ENCODE measurements around the gene CASS4. TPM values are rescaled to one million over a fixed set of nuclear protein-coding genes. Genes with fewer than 3 reads are reported as not detected.

The CASS4 gene
- total RNA-seq, 1 donor from 2014 or later, result 2.3 TPM

- FAIRE-seq, result no peak
- H3K4me1 ChIP-seq (ENCODE audit: insufficient read depth, low read length), result peaks cover 7% of the 10 kb centered on the region
- Mint-ChIP-seq H3K27ac (ENCODE audit: unreplicated experiment) (no peak overlapping the region), H3K4me3 (ENCODE audit: unreplicated experiment) (no peak overlapping the region), H3K27me3 (ENCODE audit: low read depth, unreplicated experiment) (peaks cover 11% of the 10 kb centered on the region), H3K36me3 (ENCODE audit: low read depth, unreplicated experiment) (peaks cover 2% of the 10 kb centered on the region), H3K4me1 (ENCODE audit: low read depth, unreplicated experiment) (peaks cover 1% of the 10 kb centered on the region), H3K9me3 (ENCODE audit: unreplicated experiment) (no peaks in the 10 kb centered on the region)
- no peaks in the 10 kb centered on the region for H4K20me1 ChIP-seq (ENCODE audit: insufficient read depth, low read length)
- H3K79me2 ChIP-seq (ENCODE audit: insufficient read depth, low read length), result no peaks in the 10 kb centered on the region
- no peak overlapping the region for H3K27ac ChIP-seq (ENCODE audit: low read depth, low read length)
- DNase-seq (ENCODE audit: low read depth), result no peak
- no peak overlapping the region for H3K4me3 ChIP-seq (ENCODE audit: insufficient read depth, low read depth, low read length)
- no peaks in the 10 kb centered on the region for H3K27me3 ChIP-seq (ENCODE audit: insufficient read depth, low read length)
- H3K4me2 ChIP-seq (ENCODE audit: low read length), result no peak overlapping the region
- no peaks in the 10 kb centered on the region for H3K36me3 ChIP-seq (ENCODE audit: insufficient read depth, low read length)
- TF ChIP-seq EZH2 (IDR thresholded peaks at IDR 0.05; ENCODE audit: insufficient read depth, low read length), result no peak
- TF ChIP-seq, protein P1, sequence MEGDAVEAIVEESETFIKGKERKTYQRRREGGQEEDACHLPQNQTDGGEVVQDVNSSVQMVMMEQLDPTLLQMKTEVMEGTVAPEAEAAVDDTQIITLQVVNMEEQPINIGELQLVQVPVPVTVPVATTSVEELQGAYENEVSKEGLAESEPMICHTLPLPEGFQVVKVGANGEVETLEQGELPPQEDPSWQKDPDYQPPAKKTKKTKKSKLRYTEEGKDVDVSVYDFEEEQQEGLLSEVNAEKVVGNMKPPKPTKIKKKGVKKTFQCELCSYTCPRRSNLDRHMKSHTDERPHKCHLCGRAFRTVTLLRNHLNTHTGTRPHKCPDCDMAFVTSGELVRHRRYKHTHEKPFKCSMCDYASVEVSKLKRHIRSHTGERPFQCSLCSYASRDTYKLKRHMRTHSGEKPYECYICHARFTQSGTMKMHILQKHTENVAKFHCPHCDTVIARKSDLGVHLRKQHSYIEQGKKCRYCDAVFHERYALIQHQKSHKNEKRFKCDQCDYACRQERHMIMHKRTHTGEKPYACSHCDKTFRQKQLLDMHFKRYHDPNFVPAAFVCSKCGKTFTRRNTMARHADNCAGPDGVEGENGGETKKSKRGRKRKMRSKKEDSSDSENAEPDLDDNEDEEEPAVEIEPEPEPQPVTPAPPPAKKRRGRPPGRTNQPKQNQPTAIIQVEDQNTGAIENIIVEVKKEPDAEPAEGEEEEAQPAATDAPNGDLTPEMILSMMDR (IDR thresholded peaks at IDR 0.05; ENCODE audit: insufficient read depth, low read depth, low read length), result no peak
- no peak overlapping the region for H2AFZ ChIP-seq (ENCODE audit: low read depth, low read length)
- H3K9ac ChIP-seq (ENCODE audit: low read length), result no peak overlapping the region
- H3K9me3 ChIP-seq (ENCODE audit: insufficient read depth, low read depth, low read length), result no peaks in the 10 kb centered on the region
Observed at GRCh38 chr20:56447227-56447626, 35.2 kb downstream of the CASS4 start.

DNA sequence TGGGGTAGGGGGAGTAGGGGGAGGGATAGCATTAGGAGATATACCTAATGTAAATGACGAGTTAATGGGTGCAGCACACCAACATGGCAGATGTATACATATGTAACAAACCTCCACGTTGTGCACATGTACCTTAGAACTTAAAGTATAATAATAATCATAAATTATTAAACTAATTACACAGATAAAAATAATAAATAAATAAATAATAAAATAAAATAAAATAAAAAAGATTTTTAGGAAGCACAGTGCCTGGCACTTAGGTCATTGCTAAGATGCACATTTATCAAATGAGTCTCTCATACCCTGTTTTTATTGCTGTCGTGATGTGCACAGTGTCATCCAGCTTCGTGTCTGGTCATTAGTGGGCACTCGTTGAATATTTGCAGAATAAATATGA lies 37.4 kb downstream of the CASS4 start:
- H3K36me3 ChIP-seq (ENCODE audit: insufficient read depth, low read length), result peaks cover 4% of the 10 kb centered on the region
- H2AFZ ChIP-seq (ENCODE audit: low read depth, low read length), result no peak overlapping the region
- H3K4me1 Mint-ChIP-seq (ENCODE audit: low read depth, unreplicated experiment), result no peaks in the 10 kb centered on the region
- no peaks in the 10 kb centered on the region for H4K20me1 ChIP-seq (ENCODE audit: insufficient read depth, low read length)
- no peaks in the 10 kb centered on the region for H3K36me3 Mint-ChIP-seq (ENCODE audit: low read depth, unreplicated experiment)
- no peak overlapping the region for H3K4me2 ChIP-seq (ENCODE audit: low read length)
- DNase-seq (ENCODE audit: low read depth), result no peak
- H3K27ac ChIP-seq (ENCODE audit: low read depth, low read length), result no peak overlapping the region
- H3K4me3 ChIP-seq (ENCODE audit: insufficient read depth, low read depth, low read length), result no peak overlapping the region
- no peak for FAIRE-seq
- H3K79me2 ChIP-seq (ENCODE audit: insufficient read depth, low read length), result no peaks in the 10 kb centered on the region
- peaks cover 14% of the 10 kb centered on the region for H3K27me3 Mint-ChIP-seq (ENCODE audit: low read depth, unreplicated experiment)
- H3K9me3 Mint-ChIP-seq (ENCODE audit: unreplicated experiment), result no peaks in the 10 kb centered on the region
- H3K9me3 ChIP-seq (ENCODE audit: insufficient read depth, low read depth, low read length), result no peaks in the 10 kb centered on the region
- H3K9ac ChIP-seq (ENCODE audit: low read length), result no peak overlapping the region
- no peaks in the 10 kb centered on the region for H3K27me3 ChIP-seq (ENCODE audit: insufficient read depth, low read length)
- H3K4me3 Mint-ChIP-seq (ENCODE audit: unreplicated experiment), result no peak overlapping the region
- H3K4me1 ChIP-seq (ENCODE audit: insufficient read depth, low read length), result no peaks in the 10 kb centered on the region
- TF ChIP-seq, protein P1 (IDR thresholded peaks at IDR 0.05; ENCODE audit: insufficient read depth, low read depth, low read length), result no peak
- TF ChIP-seq EZH2 (IDR thresholded peaks at IDR 0.05; ENCODE audit: insufficient read depth, low read length), result no peak
- H3K27ac Mint-ChIP-seq (ENCODE audit: unreplicated experiment), result no peak overlapping the region

DNA sequence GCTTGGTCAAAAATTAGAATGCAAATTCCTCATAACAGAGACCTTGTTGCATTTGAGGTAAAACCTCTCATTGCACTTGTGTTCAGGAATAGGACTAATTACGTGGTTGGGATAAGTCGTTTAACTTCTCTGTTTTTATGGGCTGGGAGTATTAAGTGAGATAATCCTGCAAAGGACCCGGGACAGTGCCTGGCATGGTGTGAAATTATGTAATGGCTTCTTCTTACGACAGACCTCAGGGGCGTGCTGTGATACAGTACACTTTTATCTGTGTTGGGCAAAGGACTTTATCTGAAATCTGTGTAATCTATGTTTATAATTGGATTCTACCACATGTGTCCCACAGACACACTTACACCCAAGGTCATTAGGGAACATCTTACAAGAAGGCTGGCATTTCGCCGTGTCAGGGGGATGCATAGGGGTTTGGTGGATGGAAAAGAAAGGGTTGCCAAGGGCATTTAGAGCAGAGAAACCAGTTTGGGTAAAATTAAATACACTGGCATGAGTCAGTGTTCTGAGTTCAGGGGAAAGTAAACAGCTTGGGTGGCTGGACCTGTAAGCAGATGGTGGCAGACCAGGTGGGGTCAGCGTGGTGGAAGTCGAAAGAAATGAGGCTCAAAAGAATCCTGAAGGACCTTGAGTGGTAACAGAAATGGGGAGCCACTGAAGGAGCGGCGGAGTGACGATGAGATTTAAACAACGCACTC lies 39.2 kb downstream of the CASS4 start:
- H4K20me1 ChIP-seq (ENCODE audit: insufficient read depth, low read length), result no peaks in the 10 kb centered on the region
- H3K27ac ChIP-seq (ENCODE audit: low read depth, low read length), result no peak overlapping the region
- TF ChIP-seq, protein P1 (IDR thresholded peaks at IDR 0.05; ENCODE audit: insufficient read depth, low read depth, low read length), result no peak
- TF ChIP-seq EZH2 (IDR thresholded peaks at IDR 0.05; ENCODE audit: insufficient read depth, low read length), result no peak
- H3K4me3 ChIP-seq (ENCODE audit: insufficient read depth, low read depth, low read length), result no peak overlapping the region
- no peaks in the 10 kb centered on the region for H3K27me3 ChIP-seq (ENCODE audit: insufficient read depth, low read length)
- H3K79me2 ChIP-seq (ENCODE audit: insufficient read depth, low read length), result no peaks in the 10 kb centered on the region
- peaks cover 4% of the 10 kb centered on the region for H3K36me3 ChIP-seq (ENCODE audit: insufficient read depth, low read length)
- H3K4me1 Mint-ChIP-seq (ENCODE audit: low read depth, unreplicated experiment), result no peaks in the 10 kb centered on the region
- no peak overlapping the region for H3K9ac ChIP-seq (ENCODE audit: low read length)
- H2AFZ ChIP-seq (ENCODE audit: low read depth, low read length), result no peak overlapping the region
- no peak overlapping the region for H3K4me3 Mint-ChIP-seq (ENCODE audit: unreplicated experiment)
- no peaks in the 10 kb centered on the region for H3K36me3 Mint-ChIP-seq (ENCODE audit: low read depth, unreplicated experiment)
- peaks cover 6% of the 10 kb centered on the region for H3K27me3 Mint-ChIP-seq (ENCODE audit: low read depth, unreplicated experiment)
- no peak for DNase-seq (ENCODE audit: low read depth)
- H3K27ac Mint-ChIP-seq (ENCODE audit: unreplicated experiment), result no peak overlapping the region
- H3K9me3 ChIP-seq (ENCODE audit: insufficient read depth, low read depth, low read length), result no peaks in the 10 kb centered on the region
- peaks cover 3% of the 10 kb centered on the region for H3K9me3 Mint-ChIP-seq (ENCODE audit: unreplicated experiment)
- H3K4me2 ChIP-seq (ENCODE audit: low read length), result no peak overlapping the region
- FAIRE-seq, result no peak
- no peaks in the 10 kb centered on the region for H3K4me1 ChIP-seq (ENCODE audit: insufficient read depth, low read length)

Data from astrocyte (in vitro differentiated cells and primary cell).